Panc1 (cell line): ENCODE measurements around the gene CD79A. TPM values are rescaled to one million over a fixed set of nuclear protein-coding genes. Genes with fewer than 3 reads are reported as not detected.

Experiments
- ATAC-seq: fragments of 200-7000 bp; cut with Tn5 transposase; 2 replicates; pipeline ENCODE4 v1.9.1; 2020; ENCODE audit warnings: mild to moderate bottlenecking, moderate library complexity
- BruUV-seq: library from RNA; stranded (reverse); fragments of 400-500 nt; replicated peaks from 2 replicates; lab custom pipeline; 2021; lab: Mats Ljungman, UMichigan
- CTCF ChIA-PET: fragments of 300-600 bp; sonication (Branson Sonifier 250); formaldehyde crosslinking; loops from one replicate; lab custom pipeline; 2022; ENCODE audit warnings: antibody characterized with exemption; lab: Charles Lee
- POLR2A ChIA-PET: fragments of 300-600 bp; sonication (Branson Sonifier 250); formaldehyde crosslinking; loops from one replicate; lab custom pipeline; 2022; ENCODE audit warnings: antibody characterized with exemption; lab: Charles Lee
- DNase-seq: peaks from one replicate; pipeline ENCODE4 v3.0.0-alpha.2; 2010; ENCODE audit warnings: low read depth, low spot score
- H3K27ac ChIP-seq: 2 replicates; pipeline ENCODE4 v1.5.1; 2011; ENCODE audit warnings: mild to moderate bottlenecking, low read length, inconsistent platforms
- H3K27me3 ChIP-seq: fragments of 200-500 bp; sonication (Bioruptor generic); 2 replicates; pipeline ENCODE4 v1.6.0; 2014; ENCODE audit warnings: low read length, inconsistent platforms; ENCODE audit not compliant: control insufficient read depth, insufficient read depth
- H3K36me3 ChIP-seq: fragments of 200-500 bp; sonication (Bioruptor generic); 2 replicates; pipeline ENCODE4 v1.5.1; 2014; ENCODE audit warnings: inconsistent platforms, mild to moderate bottlenecking, low read length, moderate library complexity; ENCODE audit not compliant: control insufficient read depth, insufficient read depth
- H3K4me1 ChIP-seq: 2 replicates; pipeline ENCODE4 v1.5.1; 2011; ENCODE audit warnings: inconsistent platforms, mild to moderate bottlenecking, low read length, moderate library complexity; ENCODE audit not compliant: control insufficient read depth, insufficient read depth
- H3K4me3 ChIP-seq, 2 experiments: 2 replicates each; pipeline ENCODE4 v1.5.1; 2011 to 2012; ENCODE audit warnings: low read depth in 2 of 2, low read length in 2 of 2, mild to moderate bottlenecking in 2 of 2, inconsistent platforms in 1 of 2, moderate library complexity in 1 of 2
- H3K9me3 ChIP-seq: fragments of 200-500 bp; sonication (Bioruptor generic); 2 replicates; pipeline ENCODE4 v1.5.1; 2014; ENCODE audit warnings: low read depth, mild to moderate bottlenecking, inconsistent platforms, low read length, moderate library complexity; ENCODE audit not compliant: control insufficient read depth, insufficient read depth
- CTCF ChIP-seq: fragments of 450-650 bp; IDR thresholded peaks from 2 replicates; pipeline ENCODE4 v1.5.1; 2017; ENCODE audit warnings: mild to moderate bottlenecking
- POLR2AphosphoS5 ChIP-seq: IDR thresholded peaks from 2 replicates; pipeline ENCODE4 v1.6.1; 2012; ENCODE audit warnings: mild to moderate bottlenecking, low read depth, low read length, moderate library complexity
- REST ChIP-seq, 2 experiments: IDR thresholded peaks; 2 replicates each; pipeline ENCODE4 v1.6.1; 2011 to 2012; ENCODE audit warnings: low read depth in 2 of 2, control low read depth in 1 of 2, low read length in 1 of 2, mild to moderate bottlenecking in 1 of 2, moderate library complexity in 1 of 2; ENCODE audit not compliant: insufficient read depth in 1 of 2
- SIN3A ChIP-seq: IDR thresholded peaks from 2 replicates; pipeline ENCODE4 v1.6.1; 2012; ENCODE audit warnings: low read depth, mild to moderate bottlenecking, low read length, moderate library complexity, borderline replicate concordance; ENCODE audit not compliant: insufficient read depth
- TCF7L2 ChIP-seq: IDR thresholded peaks from 2 replicates; pipeline ENCODE4 v1.6.1; 2011; ENCODE audit warnings: mild to moderate bottlenecking, low read depth, low read length, inconsistent platforms
- in situ Hi-C: cut with HindIII; loops from 2 replicates; pipeline ENCODE4 v1.10.0; 2016; ENCODE audit warnings: low sequenced_read_pairs, low pct_unique_long_range_greater_than_20kb
- intact Hi-C: fragments of 100-400 bp; cut with micrococcal nuclease; formaldehyde crosslinking; loops from one replicate; pipeline ENCODE4 v1.10.0; 2022; ENCODE audit not compliant: unreplicated experiment
- total RNA-seq: library from RNA; stranded (reverse); gene quantifications from one replicate; pipeline ENCODE4 v1.2.1, GENCODE V29; 2021; ENCODE audit not compliant: unreplicated experiment

Gene CD79A
- total RNA-seq, 1 experiment from 2014 or later: 0.59 TPM

DNA sequence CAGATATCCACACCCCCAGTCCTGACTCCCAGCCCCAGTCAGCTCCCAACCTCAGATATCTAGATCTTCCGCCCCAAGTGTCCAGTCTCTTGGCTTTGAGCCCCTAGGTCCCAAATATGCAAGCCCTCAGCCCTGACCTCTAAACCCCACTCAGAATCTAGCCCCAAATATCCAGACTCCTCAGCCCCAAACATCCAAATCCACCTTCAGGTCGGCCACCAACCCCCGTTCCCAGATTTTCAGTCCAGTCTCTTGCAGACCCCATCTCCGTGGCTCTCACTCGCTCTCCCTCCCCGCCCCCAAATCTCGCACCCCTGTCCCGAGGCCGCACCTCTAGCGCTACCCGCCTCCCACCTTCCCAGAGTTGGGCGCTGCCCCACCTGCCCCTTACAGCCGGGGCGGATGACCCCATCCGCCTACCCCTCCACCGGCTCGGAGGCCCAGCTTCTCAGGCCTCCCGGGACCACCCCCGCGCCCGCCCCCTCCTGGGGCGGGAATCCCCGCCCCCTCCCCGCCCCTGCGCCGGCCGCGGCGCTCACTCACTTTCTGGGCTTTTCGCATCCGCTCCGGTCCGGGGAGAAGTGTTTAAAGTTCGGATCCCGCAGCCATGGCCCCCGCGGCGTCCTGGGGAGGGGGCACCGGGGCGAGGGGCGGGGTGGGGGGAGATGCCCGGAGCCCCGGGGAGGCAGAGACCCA, 50.6 kb downstream of the CD79A start:
- peak overlapping the region; percentile 45 to 53 for H3K4me3 ChIP-seq
- no TSS peak for BruUV-seq
- no peaks in the 10 kb centered on the region for H3K36me3 ChIP-seq
- H3K4me1 ChIP-seq: no peaks in the 10 kb centered on the region; the same call in 1 of the 2 replicates
- H3K9me3 ChIP-seq: no peaks in the 10 kb centered on the region
- TF ChIP-seq POLR2AphosphoS5 (no peak), REST (IDR thresholded peaks at IDR 0.05; ENCODE audit: insufficient read depth in 1 of 2, low read depth in 2 of 2, low read length in 1 of 2) (no peak)
- DNase-seq (no peak), ATAC-seq (peak; percentile 59)
- H3K27me3 ChIP-seq: peaks cover 3% of the 10 kb centered on the region; the same call in 1 of the 2 replicates
- ChIA-PET CTCF (interaction anchor here (0.7 kb wide), 1 partner anchor 71 kb away, joined by 3 read pairs; no protein-coding TSS in a partner anchor), POLR2A (no interaction called here)
- intact Hi-C loops (no loop called here), in situ Hi-C loops (no loop called here)
- no peak overlapping the region for H3K27ac ChIP-seq

GRCh38 chr19:41928221-41928683, 51.2 kb downstream of the CD79A start, which contains the start of gene ERFL:
Gene ERFL (minus strand): TSS chr19:41928449. CDS start chr19:41912919, 15,530 bp downstream.
- no peaks in the 10 kb centered on the region; the same call in 1 of the 2 replicates for H3K4me1 ChIP-seq
- intact Hi-C loops (no loop called here), in situ Hi-C loops (no loop called here)
- no peak for TF ChIP-seq POLR2AphosphoS5
- TF ChIP-seq REST (IDR thresholded peaks at IDR 0.05; ENCODE audit: insufficient read depth in 1 of 2, low read depth in 2 of 2, low read length in 1 of 2): no peak
- no peak for TF ChIP-seq SIN3A
- TF ChIP-seq CTCF: no peak; the same call in 1 of the 2 replicates
- no peak for TF ChIP-seq TCF7L2
- no peak for DNase-seq
- peaks cover 3% of the 10 kb centered on the region; the same call in 1 of the 2 replicates for H3K27me3 ChIP-seq
- no peaks in the 10 kb centered on the region for H3K36me3 ChIP-seq
- BruUV-seq: no TSS peak
- H3K27ac ChIP-seq: no peak within 1 kb of the TSS
- POLR2A ChIA-PET: no interaction called here
- peak; percentile 59 for ATAC-seq
- H3K9me3 ChIP-seq: no peaks in the 10 kb centered on the region
- CTCF ChIA-PET: interaction anchor here (0.7 kb wide), 1 partner anchor 71 kb away, joined by 3 read pairs; no protein-coding TSS in a partner anchor
- H3K4me3 ChIP-seq: peak within 1 kb of the TSS; percentile 45 to 53
